H1 (cell line): ENCODE results near the gene APBA2.

ENCODE experiments used
- EGR1 ChIP-seq: IDR thresholded peaks from 2 replicates; pipeline ENCODE4 v1.6.1; 2011; ENCODE audit warnings: low read depth, low read length, borderline replicate concordance
- SUZ12 ChIP-seq: fragments of 200-600 bp; sonication (generic); IDR thresholded peaks from 2 replicates; pipeline ENCODE4 v1.6.1; 2012; ENCODE audit warnings: mild to moderate bottlenecking, inconsistent platforms, low read length, moderate library complexity, mixed read lengths

- TF ChIP-seq SUZ12 = no peak
- TF ChIP-seq EGR1 = no peak
Measured at GRCh38 chr15:28922707-28923012, 36.9 kb downstream of the APBA2 start.
